Measurements from ENCODE around the gene DNLZ. TPM values are rescaled to one million over a fixed set of nuclear protein-coding genes. Genes with fewer than 3 reads are reported as not detected.

DNLZ gene
- total RNA-seq, 2 experiments from 2014 or later, result 16.8 to 21.2 TPM

GRCh38 chr9:136333045-136333444, 30.5 kb downstream of the DNLZ start:
- Histone ChIP-seq H3K9me3 (ENCODE audit: low read length) (no peaks in the 10 kb centered on the region), H3K4me2 (ENCODE audit: low read length) (no peak overlapping the region), H3K27ac (ENCODE audit: low read depth, low read length, poor library complexity, severe bottlenecking) (no peak overlapping the region), H4K20me1 (ENCODE audit: insufficient read depth, low read length) (no peaks in the 10 kb centered on the region), H2AFZ (ENCODE audit: low read length) (no peak overlapping the region), H3K9me2 (ENCODE audit: insufficient read depth, low read length) (no peaks in the 10 kb centered on the region), H3K4me1 (ENCODE audit: insufficient read depth, low read length, poor library complexity, severe bottlenecking) (no peaks in the 10 kb centered on the region), H3K79me2 (ENCODE audit: insufficient read depth, low read depth, low read length) (no peaks in the 10 kb centered on the region), H3K4me3 (ENCODE audit: low read depth, low read length, poor library complexity, severe bottlenecking) (no peak overlapping the region), H3K36me3 (ENCODE audit: insufficient read depth, low read length) (no peaks in the 10 kb centered on the region)
- no peak for DNase-seq (ENCODE audit: low spot score)
- no peak for TF ChIP-seq CTCF (conservative IDR thresholded peaks at IDR 0.05; ENCODE audit: low read length)
- TF ChIP-seq EZH2phosphoT487 (IDR thresholded peaks at IDR 0.05; ENCODE audit: borderline replicate concordance, low read depth, low read length), result no peak
- intact Hi-C loops (cut with micrococcal nuclease; ENCODE audit: unreplicated experiment), result no loop called here
- POLR2A ChIA-PET, result no interaction called here
- CTCF ChIA-PET (ENCODE audit: unreplicated experiment), result no interaction called here
- no TSS peak for BruUV-seq (replicated peaks)

GRCh38 chr9:136332482-136332983, 31.0 kb downstream of the DNLZ start:
- Histone ChIP-seq H3K4me1 (ENCODE audit: insufficient read depth, low read length, poor library complexity, severe bottlenecking) (no peaks in the 10 kb centered on the region), H4K20me1 (ENCODE audit: insufficient read depth, low read length) (no peaks in the 10 kb centered on the region), H3K9me2 (ENCODE audit: insufficient read depth, low read length) (no peaks in the 10 kb centered on the region), H3K9me3 (ENCODE audit: low read length) (no peaks in the 10 kb centered on the region), H3K4me3 (ENCODE audit: low read depth, low read length, poor library complexity, severe bottlenecking) (no peak overlapping the region), H3K79me2 (ENCODE audit: insufficient read depth, low read depth, low read length) (no peaks in the 10 kb centered on the region), H3K4me2 (ENCODE audit: low read length) (no peak overlapping the region), H3K36me3 (ENCODE audit: insufficient read depth, low read length) (no peaks in the 10 kb centered on the region), H3K27ac (ENCODE audit: low read depth, low read length, poor library complexity, severe bottlenecking) (no peak overlapping the region), H2AFZ (ENCODE audit: low read length) (no peak overlapping the region)
- POLR2A ChIA-PET, result no interaction called here
- TF ChIP-seq CTCF (conservative IDR thresholded peaks at IDR 0.05; ENCODE audit: low read length) (no peak), EZH2phosphoT487 (IDR thresholded peaks at IDR 0.05; ENCODE audit: borderline replicate concordance, low read depth, low read length) (no peak)
- no peak for DNase-seq (ENCODE audit: low spot score)
- intact Hi-C loops (cut with micrococcal nuclease; ENCODE audit: unreplicated experiment), result no loop called here
- BruUV-seq (replicated peaks), result no TSS peak
- CTCF ChIA-PET (ENCODE audit: unreplicated experiment), result no interaction called here

- ChIA-PET CTCF (ENCODE audit: unreplicated experiment) (no interaction called here), POLR2A (no interaction called here)
- H3K36me3 ChIP-seq (ENCODE audit: insufficient read depth, low read length), result no peaks in the 10 kb centered on the region
- H2AFZ ChIP-seq (ENCODE audit: low read length), result no peak overlapping the region
- no TSS peak for BruUV-seq (replicated peaks)
- H4K20me1 ChIP-seq (ENCODE audit: insufficient read depth, low read length), result no peaks in the 10 kb centered on the region
- H3K9me2 ChIP-seq (ENCODE audit: insufficient read depth, low read length), result no peaks in the 10 kb centered on the region
- DNase-seq (ENCODE audit: low spot score), result no peak
- TF ChIP-seq EZH2phosphoT487 (IDR thresholded peaks at IDR 0.05; ENCODE audit: borderline replicate concordance, low read depth, low read length), result no peak
- TF ChIP-seq CTCF (conservative IDR thresholded peaks at IDR 0.05; ENCODE audit: low read length), result no peak
- H3K9me3 ChIP-seq (ENCODE audit: low read length), result no peaks in the 10 kb centered on the region
- H3K27ac ChIP-seq (ENCODE audit: low read depth, low read length, poor library complexity, severe bottlenecking), result no peak overlapping the region
- H3K4me3 ChIP-seq (ENCODE audit: low read depth, low read length, poor library complexity, severe bottlenecking), result no peak overlapping the region
- no peaks in the 10 kb centered on the region for H3K4me1 ChIP-seq (ENCODE audit: insufficient read depth, low read length, poor library complexity, severe bottlenecking)
- H3K4me2 ChIP-seq (ENCODE audit: low read length), result no peak overlapping the region
- H3K79me2 ChIP-seq (ENCODE audit: insufficient read depth, low read depth, low read length), result no peaks in the 10 kb centered on the region
- intact Hi-C loops (cut with micrococcal nuclease; ENCODE audit: unreplicated experiment), result no loop called here
Measured at GRCh38 chr9:136331556-136332481, 31.7 kb downstream of the DNLZ start.
